Kidney glomerular epithelial cell (primary cell): ENCODE data around the gene RRM1.

Experiments used
- DNase-seq: peaks from one replicate; lab custom pipeline; 2025; lab: John Stamatoyannopoulos, UW

Gene RRM1

DNA sequence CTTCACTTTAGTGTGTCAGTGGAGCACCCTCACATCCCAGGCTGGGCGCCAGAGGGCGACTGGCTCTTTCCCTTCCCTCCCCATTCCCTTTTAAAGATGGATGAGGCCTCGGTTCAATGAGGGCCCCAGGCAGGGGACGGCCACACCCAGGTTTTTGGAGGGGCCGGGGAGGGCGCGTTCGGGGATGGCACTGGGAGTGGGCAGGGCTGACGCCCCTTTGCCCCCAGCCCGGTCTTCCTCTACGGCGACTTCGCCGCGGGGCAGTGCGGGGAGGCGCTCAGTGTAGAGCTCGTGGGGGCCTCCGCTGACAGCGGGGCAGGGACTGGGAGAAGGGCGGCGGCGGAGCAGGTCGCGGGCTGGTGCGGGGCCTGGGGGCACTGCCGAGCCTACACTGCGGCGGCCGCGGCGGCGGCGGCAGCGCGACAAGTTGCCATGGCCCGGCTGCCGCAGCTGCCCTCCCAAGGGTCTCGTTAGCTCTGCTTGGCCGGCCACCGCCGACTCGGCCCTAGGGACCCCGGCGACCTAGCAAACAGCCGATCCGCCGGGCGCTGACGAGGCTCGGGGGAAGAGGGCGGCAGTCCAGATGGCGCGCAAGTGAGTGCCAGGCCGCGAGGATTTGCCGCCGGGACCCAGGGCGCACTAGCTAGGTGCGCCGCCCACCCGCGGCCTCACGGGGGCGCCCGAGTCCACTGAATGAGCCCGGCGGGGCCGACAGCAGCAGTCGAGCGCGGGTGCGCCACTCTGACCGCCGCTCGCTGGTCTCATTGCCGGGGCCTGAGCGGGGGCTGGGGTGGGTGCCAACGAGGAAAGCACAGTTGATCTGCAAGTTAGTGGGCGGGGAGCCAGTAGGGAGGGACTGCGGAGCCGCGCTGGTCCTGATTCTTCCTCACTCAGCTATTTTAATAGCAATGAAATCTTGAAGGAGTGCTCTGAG is 92.7 kb downstream of the RRM1 start:
- peak; percentile 50 for DNase-seq
